ENCODE measurements around the gene CD37.

DNA sequence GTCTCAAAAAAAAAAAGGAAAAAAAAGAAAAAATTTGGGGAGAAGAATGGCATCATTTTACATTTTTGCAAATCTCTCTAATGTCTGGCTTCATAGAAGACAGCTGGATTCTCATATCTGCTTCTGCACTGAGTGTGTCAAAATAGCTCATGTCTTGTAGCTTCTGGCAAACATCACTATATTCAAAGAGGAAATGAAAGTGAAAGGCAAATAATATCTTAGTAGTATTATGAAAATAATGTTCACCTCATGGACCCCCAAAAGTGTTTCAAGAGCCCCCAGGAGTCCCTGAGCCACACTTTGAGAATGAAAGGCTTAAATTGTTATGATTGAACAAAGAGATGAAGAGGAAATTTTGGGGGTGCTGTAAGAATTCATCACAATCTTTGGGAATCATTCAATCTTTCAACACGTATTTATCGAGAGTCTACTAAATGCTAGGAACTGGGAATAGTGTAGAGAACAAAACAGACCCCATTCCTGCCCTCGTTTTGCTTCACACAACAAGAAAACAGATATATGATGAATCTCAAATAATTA lies 9.0 kb upstream of the CD37 start:
- TF ChIP-seq, protein P1, sequence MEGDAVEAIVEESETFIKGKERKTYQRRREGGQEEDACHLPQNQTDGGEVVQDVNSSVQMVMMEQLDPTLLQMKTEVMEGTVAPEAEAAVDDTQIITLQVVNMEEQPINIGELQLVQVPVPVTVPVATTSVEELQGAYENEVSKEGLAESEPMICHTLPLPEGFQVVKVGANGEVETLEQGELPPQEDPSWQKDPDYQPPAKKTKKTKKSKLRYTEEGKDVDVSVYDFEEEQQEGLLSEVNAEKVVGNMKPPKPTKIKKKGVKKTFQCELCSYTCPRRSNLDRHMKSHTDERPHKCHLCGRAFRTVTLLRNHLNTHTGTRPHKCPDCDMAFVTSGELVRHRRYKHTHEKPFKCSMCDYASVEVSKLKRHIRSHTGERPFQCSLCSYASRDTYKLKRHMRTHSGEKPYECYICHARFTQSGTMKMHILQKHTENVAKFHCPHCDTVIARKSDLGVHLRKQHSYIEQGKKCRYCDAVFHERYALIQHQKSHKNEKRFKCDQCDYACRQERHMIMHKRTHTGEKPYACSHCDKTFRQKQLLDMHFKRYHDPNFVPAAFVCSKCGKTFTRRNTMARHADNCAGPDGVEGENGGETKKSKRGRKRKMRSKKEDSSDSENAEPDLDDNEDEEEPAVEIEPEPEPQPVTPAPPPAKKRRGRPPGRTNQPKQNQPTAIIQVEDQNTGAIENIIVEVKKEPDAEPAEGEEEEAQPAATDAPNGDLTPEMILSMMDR (IDR thresholded peaks at IDR 0.05) = no peak
- TF ChIP-seq POLR2A (IDR thresholded peaks at IDR 0.05) (no peak), POLR2AphosphoS5 (IDR thresholded peaks at IDR 0.05) (no peak)

Measured in breast epithelium (tissue), 3 donors.